ENCODE measurements around the gene FAM236A.
"Not testable (repeated sequence)": the region's sequence is repeated elsewhere in the genome, so short reads cannot be mapped to it uniquely, and the experiment has no call there.

Gene FAM236A

DNA sequence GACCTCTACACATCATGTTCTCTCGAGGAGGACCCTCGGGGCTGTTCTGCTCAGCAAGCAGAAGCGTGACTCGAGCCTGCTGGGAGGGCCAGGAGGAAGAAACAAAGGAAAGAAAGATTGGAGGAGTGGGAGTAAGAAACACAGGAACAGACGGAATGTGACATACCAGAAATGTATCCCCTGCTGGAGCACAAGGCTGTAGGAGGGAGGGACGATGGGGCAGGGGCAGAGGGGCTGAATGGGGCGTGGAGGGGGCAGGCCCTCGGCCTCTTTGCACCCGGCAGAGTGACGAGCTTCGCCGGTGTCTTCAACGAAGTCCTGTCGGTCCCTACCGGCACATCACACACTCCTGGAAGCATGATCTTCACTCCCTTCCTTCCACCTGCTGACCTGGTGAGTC, at the start of gene FAM236A:
TSS of gene FAM236A (plus strand) at position 301 of the 400 bp plus-strand sequence. CDS start at position 358, 57 bp downstream.
- DNase-seq = not testable (repeated sequence)

DNA sequence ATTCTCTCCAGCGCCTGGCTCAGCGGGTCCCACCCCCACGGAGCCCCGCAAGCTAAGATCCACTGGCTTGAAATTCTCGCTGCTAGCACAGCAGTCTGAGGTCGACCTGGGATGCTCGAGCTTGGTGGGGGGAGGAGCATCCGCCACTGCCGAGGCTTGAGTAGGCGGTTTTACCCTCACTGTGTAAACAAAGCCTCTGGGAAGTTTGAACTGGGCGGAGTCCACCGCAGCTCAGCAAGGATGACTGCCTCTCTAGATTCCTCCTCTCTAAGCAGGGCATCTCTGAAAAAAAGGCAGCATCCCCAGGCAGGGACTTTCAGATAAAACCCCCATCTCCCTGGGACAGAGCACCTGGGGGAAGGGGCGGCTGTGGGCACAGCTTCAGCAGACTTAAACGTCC, 48.3 kb upstream of the FAM236A start:
- DNase-seq = not testable (repeated sequence)

DNA sequence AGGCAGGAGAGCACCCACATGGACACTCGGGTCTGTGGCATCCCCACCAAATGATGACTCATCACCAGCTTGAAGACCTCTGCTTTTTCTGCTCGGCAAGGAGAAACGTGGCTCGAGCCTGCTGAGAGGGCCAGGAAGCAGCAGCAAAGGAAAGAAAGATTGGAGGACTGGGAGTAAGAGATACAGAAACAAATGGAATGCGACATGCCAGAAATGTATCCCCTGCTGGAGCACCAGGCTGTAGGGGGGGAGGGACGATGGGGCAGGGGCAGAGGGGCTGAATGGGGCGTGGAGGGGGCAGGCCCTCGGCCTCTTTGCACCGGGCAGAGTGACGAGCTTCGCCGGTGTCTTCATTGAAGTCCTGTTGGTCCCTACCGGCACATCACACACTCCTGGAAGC, 25.7 kb upstream of the FAM236A start, which contains the start of gene FAM236C:
TSS of gene FAM236C (plus strand) at position 301 of the 400 bp plus-strand sequence. CDS start 100 bp downstream, outside the sequence.
- not testable (repeated sequence) for DNase-seq

DNA sequence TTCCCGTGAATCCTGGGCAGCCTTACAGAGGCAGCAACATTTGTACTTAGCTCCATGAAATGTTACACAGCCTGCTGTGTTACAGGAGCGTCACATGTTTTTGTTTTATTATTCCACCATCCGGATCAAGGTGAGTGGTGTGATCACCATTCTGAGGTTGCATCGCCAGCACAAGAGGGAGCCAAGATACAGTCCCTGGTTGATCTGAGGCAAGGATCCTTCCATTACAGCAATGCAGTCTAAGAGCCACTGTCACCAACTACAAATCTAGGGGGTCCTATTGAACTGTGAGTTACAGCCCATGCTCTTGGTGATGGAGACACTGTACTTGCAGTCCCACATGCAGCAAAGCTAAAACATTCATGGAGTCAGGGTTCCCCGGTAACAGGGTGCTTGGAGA, 21.9 kb upstream of the FAM236A start:
- DNase-seq = not testable (repeated sequence)

DNA sequence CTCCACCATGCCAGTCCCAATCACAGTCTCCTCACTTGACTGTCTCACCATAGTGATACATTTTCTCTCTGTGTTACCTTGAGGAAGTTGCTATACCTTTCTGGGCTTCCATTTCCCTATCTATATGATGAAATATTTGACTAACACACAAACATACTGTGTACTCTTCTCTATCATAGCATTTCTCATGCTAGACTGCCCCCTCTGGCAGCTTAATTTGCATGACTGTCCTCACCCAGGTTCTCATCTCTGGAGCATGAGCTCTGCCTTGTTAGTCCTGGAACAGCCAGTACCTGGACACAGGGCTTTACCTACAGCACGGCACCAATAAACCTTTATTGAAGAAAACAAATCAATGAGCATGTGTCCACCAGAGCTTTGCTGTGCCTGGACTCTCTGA, 5.7 kb upstream of the FAM236A start:
- DNase-seq = not testable (repeated sequence)

DNA sequence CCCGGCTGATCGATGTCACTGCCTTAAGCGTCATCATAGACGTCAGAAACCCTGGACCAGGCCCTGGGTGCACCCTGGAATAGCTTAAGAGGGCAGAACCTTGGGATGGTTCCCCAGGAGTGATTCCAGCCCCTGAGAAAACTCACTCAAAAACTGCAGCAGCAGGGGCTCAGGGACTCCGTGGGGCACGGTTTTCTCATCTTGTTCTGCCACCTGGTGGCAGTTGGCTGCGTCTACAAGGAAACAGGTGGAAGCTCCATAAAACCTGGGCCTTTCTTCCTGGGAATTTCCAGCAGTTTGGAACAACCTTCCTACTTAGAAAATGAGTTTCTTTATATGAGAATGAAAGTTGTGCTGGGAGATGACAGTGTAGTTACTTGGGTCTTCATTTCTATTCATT, 1.6 kb upstream of the FAM236A start:
- not testable (repeated sequence) for DNase-seq

DNA sequence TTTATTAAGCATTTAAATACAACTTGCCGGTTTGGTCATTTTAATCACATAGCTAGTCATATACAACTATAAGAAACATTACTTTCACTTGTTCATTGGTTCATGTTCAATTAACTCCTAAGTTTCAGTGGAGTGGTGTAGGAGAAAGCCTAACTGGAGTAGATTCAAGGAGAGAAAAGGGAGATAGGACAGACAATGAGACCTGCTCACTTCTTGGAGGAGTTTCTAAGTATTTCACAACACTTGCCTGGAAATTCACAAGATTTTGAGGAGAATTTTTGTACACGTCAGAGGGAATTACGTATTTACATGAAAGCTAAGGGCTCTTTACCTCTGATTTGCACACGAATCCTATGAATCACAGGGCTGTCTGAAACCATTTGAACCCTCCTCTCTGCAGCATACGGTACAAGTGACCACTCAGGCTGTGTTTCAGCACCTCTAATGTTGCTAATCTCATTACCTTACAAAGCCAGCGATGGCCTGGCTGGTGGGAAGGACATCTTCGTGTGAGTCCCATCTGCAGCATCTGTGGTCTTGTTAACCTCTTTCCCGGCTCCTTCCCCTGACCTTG, 1.0 kb upstream of the FAM236A start:
- DNase-seq = not testable (repeated sequence)

DNA sequence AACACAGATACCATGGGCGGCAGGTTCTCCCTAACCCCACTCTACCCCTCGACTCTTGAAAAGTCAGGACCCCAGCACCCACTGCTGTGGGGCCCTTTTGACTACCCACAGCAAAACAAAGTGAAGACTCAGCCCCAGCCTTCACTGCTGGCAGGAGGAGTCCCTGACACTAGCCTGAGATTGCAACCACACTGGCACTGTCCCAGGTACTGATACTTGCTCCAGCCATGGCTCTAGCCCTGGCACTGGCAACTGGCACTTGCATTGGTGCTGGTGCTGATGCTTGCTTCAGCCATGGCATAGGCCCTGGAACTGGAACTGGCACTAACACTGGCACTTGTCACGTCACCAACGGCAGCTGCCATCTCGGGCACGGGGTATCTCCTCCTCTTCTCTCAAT, 4.3 kb downstream of the FAM236A start:
- not testable (repeated sequence) for DNase-seq

DNA sequence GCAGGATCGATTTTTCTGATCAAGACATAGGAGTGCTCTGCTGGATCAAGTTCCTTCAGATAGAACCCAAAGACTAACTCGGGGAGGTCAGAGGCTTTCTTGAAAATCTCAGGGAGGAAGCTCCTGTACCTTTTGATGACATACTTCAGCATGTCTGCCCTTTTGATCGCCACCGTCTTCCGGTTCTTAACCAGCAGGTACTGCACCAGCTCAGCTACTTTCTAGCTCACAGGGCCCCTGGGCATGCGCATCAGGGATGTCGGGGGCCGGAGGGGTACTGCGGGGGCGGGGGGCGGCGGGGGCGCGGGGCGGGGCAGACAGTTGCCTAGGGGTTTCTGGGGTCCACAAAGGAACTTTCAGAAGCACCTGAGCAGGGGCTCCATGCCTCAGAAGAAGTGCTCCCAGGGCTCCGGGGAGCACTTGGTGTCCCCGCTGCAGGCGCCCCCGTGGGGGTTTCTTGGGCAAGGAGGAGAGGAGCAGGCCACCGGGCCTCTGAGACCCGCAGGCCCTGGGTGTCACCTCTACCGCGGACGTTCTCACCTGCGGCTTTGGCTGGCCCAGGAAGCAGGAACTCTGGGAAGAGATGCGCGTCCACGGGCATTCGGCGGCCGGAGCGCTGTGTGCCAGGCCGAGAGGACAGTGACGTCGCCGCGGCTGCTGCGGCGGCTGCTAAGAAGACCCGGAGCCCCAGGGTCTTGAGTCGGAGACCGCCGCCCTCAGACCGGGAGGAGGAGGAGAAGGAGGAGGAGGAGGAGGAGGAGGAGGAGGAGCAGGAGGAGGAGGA, 5.2 kb downstream of the FAM236A start:
- DNase-seq = not testable (repeated sequence)

DNA sequence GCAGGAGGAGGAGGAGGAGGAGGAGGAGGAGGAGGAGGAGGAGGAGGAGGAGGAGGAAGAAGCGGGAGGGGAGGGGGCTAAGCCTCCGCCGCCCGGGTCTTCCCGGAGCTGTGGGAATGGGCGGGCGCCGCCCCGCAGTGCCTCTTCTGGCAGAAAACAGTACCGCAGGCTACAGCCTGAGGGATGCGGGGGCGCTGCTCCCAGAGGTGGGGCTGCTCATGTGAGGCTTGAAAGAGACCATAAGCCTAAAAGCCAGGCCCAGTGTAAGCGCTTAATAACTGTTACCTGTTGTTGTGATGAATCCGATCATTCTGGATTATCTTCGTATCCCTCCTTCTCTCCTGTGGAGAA, 5.8 kb downstream of the FAM236A start, which contains the start of gene DMRTC1:
TSS of gene DMRTC1 (minus strand) at position 19 of the 351 bp plus-strand sequence. CDS start 68,143 bp downstream, outside the sequence.
- DNase-seq = not testable (repeated sequence)

DNA sequence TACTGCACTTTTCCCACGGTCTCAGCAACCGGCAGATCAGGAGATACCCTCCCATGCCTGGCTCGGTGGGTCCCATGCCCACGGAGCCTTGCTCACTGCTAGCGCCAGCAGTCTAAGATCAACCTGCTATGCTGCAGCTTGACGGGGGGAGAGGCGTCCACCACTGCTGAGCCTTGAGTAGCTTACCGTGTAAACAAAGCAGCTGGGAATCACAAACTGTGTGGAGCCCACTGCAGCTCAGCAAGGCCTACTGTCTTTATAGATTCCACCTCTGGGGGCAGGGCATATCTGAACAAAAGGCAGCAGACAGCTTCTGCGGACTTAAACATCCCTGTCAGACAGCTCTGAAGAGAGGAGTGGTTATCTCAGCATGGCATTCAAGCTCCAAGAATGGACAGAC, 22.0 kb downstream of the FAM236A start:
- DNase-seq = not testable (repeated sequence)

DNA sequence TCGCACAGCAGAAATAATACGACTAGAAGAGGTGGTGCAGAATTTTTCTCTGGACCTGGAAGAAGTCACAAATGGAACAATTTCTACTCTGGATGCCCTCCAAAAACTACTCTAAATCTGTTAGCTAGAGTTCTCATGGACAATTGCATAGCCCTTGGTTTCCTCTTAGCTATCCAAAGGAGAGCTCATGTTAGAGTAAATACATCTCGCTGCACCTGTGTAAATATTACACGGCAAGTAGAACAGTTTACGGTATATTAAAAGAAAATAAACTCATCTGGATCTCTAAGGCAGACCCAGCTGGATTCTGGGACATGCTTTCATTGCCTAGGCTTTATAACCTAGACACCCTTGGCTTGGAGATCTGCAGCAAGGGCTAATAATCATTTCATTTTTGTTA, 33.9 kb downstream of the FAM236A start:
- not testable (repeated sequence) for DNase-seq

DNA sequence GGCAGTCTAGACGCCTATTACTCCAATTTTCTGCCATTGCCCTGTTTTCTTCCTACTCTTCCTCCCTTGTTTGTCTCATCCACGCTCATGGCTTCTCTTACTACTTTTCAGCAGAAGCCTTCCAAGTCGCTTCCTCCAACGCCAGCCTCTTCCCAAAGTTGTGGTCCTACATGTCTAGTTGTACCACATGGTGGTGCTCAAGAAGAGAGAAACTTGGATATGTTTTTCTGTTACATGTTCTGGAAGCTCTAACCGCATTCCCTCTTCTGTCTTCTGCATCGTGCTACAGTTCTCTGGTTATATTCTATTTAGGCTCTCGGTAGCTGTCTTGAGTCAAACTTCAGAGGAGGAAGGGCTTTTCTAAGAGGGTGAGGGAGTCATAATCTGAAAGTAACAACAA, 36.9 kb downstream of the FAM236A start:
- not testable (repeated sequence) for DNase-seq

DNA sequence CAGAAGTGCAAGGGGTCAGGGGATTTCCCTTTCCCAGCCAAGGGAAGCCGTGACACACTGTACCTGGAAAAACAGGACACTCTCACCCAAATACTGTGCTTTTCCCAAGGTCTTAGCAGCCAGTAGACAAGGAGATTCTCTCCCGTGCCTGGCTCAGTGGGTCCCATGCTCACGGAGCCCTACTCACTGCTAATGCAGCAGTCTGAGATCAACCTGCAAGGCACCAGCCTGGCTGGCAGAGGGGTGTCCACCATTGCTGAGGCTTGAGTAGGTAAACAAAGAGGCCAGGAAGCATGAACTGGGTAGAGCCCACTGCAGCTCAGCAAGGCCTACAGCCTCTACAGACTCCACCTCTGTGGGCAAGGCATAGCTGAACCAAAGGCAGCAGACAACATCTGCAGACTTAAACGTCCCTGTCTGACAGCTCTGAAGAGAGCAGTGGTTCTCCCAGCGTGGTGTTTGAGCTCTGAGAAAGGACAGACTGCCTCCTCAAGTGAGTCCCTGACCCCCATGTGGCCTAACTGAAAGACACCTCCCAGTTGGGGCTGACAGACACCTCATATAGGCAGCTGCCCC, 43.0 kb downstream of the FAM236A start:
- DNase-seq = not testable (repeated sequence)
